ENCODE data around the gene NRF1. TPM values are rescaled to one million over a fixed set of nuclear protein-coding genes. Genes with fewer than 3 reads are reported as not detected.

NRF1 gene
- total and polyA plus RNA-seq, 2 of the 13 experiments (the other 11 are each of a cell fraction or from before 2014, with no cell fraction given) = 9.3 to 10.1 TPM

DNA sequence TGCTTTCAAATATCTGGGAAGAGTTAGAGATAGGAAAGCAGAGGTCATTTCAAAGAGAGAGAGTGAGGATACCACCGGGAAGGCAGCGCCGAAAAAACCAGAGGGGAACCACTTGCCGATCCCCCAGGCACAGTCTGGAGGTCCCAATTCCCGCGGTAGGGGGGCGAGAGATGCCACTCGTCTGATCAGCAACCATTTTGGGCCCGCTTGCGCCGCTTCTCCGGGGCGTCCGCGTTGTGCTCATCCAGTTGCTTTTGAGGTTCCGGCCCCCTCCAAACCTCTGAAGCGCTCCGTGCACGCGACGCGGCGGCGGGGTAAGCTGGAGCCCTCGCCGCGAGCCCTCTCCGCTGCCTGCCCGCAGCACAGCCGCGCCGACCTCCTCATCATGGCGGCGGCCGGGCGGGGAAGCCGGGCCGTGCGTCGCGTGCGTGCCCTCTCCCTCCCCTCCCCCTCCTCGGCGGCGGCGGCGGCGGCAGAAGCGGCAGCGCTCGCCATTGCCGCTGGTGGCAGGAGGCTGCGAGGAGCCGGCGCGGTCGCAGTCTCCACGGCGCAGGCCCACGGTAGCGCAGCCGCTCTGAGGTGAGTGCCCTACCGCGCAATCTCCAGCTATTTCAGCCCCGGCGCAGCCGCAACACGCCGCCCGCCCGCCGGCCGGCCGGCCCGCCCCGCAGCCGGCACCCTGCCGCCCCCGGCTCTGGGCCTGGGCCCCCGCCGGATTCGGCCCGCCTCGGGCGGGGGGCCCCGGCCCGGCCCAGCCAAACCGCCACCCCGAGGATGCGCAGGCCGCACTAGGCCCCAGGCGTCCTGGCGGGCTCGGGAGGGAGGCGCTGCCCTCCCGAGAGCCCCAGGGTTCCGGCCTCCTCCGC lies at the start of gene NRF1 (continued):
- TF ChIP-seq, protein P1, sequence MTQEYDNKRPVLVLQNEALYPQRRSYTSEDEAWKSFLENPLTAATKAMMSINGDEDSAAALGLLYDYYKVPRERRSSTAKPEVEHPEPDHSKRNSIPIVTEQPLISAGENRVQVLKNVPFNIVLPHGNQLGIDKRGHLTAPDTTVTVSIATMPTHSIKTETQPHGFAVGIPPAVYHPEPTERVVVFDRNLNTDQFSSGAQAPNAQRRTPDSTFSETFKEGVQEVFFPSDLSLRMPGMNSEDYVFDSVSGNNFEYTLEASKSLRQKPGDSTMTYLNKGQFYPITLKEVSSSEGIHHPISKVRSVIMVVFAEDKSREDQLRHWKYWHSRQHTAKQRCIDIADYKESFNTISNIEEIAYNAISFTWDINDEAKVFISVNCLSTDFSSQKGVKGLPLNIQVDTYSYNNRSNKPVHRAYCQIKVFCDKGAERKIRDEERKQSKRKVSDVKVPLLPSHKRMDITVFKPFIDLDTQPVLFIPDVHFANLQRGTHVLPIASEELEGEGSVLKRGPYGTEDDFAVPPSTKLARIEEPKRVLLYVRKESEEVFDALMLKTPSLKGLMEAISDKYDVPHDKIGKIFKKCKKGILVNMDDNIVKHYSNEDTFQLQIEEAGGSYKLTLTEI (CRISPR knock-in tag; conservative IDR thresholded peaks at IDR 0.05) = no peak
- TF ChIP-seq, protein P2, sequence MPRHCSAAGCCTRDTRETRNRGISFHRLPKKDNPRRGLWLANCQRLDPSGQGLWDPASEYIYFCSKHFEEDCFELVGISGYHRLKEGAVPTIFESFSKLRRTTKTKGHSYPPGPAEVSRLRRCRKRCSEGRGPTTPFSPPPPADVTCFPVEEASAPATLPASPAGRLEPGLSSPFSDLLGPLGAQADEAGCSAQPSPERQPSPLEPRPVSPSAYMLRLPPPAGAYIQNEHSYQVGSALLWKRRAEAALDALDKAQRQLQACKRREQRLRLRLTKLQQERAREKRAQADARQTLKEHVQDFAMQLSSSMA (CRISPR knock-in tag; IDR thresholded peaks at IDR 0.05) = peak; percentile 100
- TF ChIP-seq TARDBP (CRISPR knock-in tag; IDR thresholded peaks at IDR 0.05) (peak; percentile 93), ZSCAN12 (CRISPR knock-in tag; IDR thresholded peaks at IDR 0.05) (no peak; the same call in 1 of the 2 replicates), CENPT (CRISPR knock-in tag; IDR thresholded peaks at IDR 0.05; ENCODE audit: low read depth) (peak; percentile 72), MTA3 (CRISPR knock-in tag; IDR thresholded peaks at IDR 0.05) (no peak), TCF7L2 (IDR thresholded peaks at IDR 0.05; ENCODE audit: low read depth, low read length) (no peak), SMYD3 (CRISPR knock-in tag; IDR thresholded peaks at IDR 0.05) (no peak), FLYWCH1 (CRISPR knock-in tag; IDR thresholded peaks at IDR 0.05) (no peak), ISL2 (CRISPR knock-in tag; IDR thresholded peaks at IDR 0.05) (no peak), MBNL3 (CRISPR knock-in tag; conservative IDR thresholded peaks at IDR 0.05) (no peak), HIVEP1 (CRISPR knock-in tag; IDR thresholded peaks at IDR 0.05) (no peak), GABPB1 (CRISPR knock-in tag; IDR thresholded peaks at IDR 0.05) (peak; percentile 81), SMC3 (IDR thresholded peaks at IDR 0.05; ENCODE audit: low read length) (no peak), MZF1 (CRISPR knock-in tag; IDR thresholded peaks at IDR 0.05; ENCODE audit: borderline replicate concordance) (no peak), HDAC1 (CRISPR knock-in tag; IDR thresholded peaks at IDR 0.05) (peak; percentile 58), RBM39 (IDR thresholded peaks at IDR 0.05; ENCODE audit: low read depth, low read length, poor library complexity, severe bottlenecking) (no peak), HDAC6 (IDR thresholded peaks at IDR 0.05; ENCODE audit: low read depth, low read length) (no peak)
- TF ChIP-seq, protein P3, sequence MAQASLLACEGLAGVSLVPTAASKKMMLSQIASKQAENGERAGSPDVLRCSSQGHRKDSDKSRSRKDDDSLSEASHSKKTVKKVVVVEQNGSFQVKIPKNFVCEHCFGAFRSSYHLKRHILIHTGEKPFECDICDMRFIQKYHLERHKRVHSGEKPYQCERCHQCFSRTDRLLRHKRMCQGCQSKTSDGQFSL (CRISPR knock-in tag; IDR thresholded peaks at IDR 0.05) = no peak
- TF ChIP-seq, protein P4, sequence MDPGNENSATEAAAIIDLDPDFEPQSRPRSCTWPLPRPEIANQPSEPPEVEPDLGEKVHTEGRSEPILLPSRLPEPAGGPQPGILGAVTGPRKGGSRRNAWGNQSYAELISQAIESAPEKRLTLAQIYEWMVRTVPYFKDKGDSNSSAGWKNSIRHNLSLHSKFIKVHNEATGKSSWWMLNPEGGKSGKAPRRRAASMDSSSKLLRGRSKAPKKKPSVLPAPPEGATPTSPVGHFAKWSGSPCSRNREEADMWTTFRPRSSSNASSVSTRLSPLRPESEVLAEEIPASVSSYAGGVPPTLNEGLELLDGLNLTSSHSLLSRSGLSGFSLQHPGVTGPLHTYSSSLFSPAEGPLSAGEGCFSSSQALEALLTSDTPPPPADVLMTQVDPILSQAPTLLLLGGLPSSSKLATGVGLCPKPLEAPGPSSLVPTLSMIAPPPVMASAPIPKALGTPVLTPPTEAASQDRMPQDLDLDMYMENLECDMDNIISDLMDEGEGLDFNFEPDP (CRISPR knock-in tag; conservative IDR thresholded peaks at IDR 0.05) = no peak
- TF ChIP-seq, protein P5, sequence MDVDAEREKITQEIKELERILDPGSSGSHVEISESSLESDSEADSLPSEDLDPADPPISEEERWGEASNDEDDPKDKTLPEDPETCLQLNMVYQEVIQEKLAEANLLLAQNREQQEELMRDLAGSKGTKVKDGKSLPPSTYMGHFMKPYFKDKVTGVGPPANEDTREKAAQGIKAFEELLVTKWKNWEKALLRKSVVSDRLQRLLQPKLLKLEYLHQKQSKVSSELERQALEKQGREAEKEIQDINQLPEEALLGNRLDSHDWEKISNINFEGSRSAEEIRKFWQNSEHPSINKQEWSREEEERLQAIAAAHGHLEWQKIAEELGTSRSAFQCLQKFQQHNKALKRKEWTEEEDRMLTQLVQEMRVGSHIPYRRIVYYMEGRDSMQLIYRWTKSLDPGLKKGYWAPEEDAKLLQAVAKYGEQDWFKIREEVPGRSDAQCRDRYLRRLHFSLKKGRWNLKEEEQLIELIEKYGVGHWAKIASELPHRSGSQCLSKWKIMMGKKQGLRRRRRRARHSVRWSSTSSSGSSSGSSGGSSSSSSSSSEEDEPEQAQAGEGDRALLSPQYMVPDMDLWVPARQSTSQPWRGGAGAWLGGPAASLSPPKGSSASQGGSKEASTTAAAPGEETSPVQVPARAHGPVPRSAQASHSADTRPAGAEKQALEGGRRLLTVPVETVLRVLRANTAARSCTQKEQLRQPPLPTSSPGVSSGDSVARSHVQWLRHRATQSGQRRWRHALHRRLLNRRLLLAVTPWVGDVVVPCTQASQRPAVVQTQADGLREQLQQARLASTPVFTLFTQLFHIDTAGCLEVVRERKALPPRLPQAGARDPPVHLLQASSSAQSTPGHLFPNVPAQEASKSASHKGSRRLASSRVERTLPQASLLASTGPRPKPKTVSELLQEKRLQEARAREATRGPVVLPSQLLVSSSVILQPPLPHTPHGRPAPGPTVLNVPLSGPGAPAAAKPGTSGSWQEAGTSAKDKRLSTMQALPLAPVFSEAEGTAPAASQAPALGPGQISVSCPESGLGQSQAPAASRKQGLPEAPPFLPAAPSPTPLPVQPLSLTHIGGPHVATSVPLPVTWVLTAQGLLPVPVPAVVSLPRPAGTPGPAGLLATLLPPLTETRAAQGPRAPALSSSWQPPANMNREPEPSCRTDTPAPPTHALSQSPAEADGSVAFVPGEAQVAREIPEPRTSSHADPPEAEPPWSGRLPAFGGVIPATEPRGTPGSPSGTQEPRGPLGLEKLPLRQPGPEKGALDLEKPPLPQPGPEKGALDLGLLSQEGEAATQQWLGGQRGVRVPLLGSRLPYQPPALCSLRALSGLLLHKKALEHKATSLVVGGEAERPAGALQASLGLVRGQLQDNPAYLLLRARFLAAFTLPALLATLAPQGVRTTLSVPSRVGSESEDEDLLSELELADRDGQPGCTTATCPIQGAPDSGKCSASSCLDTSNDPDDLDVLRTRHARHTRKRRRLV (CRISPR knock-in tag; IDR thresholded peaks at IDR 0.05) = no peak
